Epithelial cell of proximal tubule (primary cell): ENCODE data around the gene AGBL4. TPM values are rescaled to one million over a fixed set of nuclear protein-coding genes. Genes with fewer than 3 reads are reported as not detected.

Source experiments
- DNase-seq: peaks from one replicate; pipeline ENCODE4 v3.0.0-alpha.2; 2011; ENCODE audit warnings: low read depth
- H3K4me3 ChIP-seq: 2 replicates; pipeline ENCODE4 v1.5.1; 2011; ENCODE audit warnings: low read depth, mild to moderate bottlenecking, low read length
- total RNA-seq: library from RNA; depleted of rRNA; stranded (reverse); fragments of >200 nt; gene quantifications from 2 replicates; pipeline ENCODE4 v1.2.3, GENCODE V29; 2015
- TF ChIP-seq, protein P1 (sequence below): conservative IDR thresholded peaks from 2 replicates; pipeline ENCODE4 v1.5.1; 2012; ENCODE audit warnings: low read depth, mild to moderate bottlenecking, low read length

AGBL4 gene
- total RNA-seq, 1 donor from 2014 or later, result not detected

DNA sequence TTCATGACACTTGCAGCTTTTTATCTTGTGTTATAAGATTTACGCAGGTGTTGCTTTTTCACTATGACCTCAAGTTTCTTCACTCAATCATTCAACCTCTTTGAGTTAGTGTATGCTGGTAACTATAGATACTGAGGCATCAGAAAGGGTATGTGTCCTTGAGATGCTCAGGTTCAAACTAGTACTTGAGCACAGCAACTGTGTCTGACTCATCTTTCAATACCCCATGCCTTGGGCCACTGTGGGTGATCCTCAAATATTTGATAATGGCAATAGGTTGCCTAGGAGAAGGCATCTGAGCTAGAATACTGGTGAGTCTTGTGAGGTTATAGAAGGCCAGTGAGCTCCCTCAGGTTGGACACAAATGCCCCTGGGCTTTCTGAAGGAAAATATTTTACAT is 1463.6 kb downstream of the AGBL4 start:
- H3K4me3 ChIP-seq, result no peak overlapping the region
- TF ChIP-seq, protein P1, sequence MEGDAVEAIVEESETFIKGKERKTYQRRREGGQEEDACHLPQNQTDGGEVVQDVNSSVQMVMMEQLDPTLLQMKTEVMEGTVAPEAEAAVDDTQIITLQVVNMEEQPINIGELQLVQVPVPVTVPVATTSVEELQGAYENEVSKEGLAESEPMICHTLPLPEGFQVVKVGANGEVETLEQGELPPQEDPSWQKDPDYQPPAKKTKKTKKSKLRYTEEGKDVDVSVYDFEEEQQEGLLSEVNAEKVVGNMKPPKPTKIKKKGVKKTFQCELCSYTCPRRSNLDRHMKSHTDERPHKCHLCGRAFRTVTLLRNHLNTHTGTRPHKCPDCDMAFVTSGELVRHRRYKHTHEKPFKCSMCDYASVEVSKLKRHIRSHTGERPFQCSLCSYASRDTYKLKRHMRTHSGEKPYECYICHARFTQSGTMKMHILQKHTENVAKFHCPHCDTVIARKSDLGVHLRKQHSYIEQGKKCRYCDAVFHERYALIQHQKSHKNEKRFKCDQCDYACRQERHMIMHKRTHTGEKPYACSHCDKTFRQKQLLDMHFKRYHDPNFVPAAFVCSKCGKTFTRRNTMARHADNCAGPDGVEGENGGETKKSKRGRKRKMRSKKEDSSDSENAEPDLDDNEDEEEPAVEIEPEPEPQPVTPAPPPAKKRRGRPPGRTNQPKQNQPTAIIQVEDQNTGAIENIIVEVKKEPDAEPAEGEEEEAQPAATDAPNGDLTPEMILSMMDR, result no peak
- DNase-seq, result no peak

DNA sequence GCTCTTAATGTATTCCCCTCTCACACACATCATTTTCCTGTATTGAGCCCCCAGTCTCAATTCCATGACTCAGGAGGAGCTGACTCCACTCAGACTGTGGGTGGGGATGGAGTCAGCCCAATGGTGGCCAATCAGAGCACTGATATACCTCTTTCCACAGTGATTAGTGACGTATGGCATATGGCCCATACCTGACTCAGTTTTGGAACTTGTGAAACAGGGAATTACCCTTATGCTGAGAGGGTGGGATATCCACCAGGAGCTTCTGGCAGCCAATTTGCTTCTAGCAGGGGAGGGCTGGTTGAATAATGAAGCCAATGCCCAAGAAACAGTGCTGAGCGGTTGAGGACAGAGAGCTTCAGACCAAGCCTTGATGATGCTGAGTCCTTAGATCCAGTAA is 1465.4 kb downstream of the AGBL4 start:
- no peak overlapping the region for H3K4me3 ChIP-seq
- TF ChIP-seq, protein P1, result no peak
- no peak for DNase-seq

DNA sequence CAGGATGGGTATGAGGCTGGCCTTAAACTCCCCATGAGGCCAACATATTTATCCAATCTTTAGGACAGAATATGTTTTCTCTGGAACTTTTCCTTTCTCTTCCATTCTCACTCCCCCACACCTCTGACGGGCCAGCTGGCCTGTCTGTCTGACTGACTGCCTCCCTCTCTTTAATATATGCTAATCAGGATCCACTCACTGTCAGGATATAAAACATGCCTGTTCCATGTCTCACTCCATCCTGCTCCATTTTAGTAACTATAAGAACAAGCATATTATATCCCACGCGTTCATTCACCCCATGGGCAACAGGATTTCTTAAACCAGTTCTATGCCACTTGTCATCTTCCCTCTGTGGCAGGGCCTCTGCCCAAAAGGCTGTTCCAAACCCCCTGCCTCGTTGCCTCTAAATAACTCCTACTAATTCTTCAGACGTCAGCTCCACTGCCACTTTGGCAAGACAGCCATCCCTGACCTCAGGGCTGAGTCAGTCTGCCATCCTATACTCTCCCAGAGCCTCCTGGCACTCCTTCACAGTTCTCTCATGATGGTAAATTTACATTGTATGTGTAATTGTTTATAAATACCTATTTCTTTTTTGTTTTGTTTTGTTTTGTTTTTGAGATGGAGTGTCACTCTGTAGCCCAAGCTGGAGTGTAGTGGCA is 1467.4 kb downstream of the AGBL4 start:
- TF ChIP-seq, protein P1, result no peak
- H3K4me3 ChIP-seq, result no peak overlapping the region
- no peak for DNase-seq

DNA sequence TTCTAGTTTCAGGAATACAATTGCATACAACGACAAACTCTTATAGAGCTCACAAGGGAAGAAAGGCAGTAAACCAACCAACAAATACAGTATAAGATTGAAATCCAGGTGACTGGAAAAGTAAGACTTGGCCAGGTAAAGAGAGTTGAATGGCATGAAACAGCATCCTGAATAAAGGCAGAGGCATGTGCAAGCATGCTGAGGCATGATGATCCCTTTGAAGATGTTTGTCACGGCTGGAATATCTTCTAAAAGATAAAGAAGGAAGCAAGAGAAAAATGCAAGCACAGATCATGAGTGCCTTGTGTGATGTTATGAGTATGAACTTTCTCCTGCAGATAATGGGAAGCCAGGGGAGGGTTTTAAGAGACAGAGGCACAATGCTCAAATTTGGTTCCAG is 1468.5 kb downstream of the AGBL4 start:
- TF ChIP-seq, protein P1, result no peak
- no peak overlapping the region for H3K4me3 ChIP-seq
- DNase-seq, result no peak

DNA sequence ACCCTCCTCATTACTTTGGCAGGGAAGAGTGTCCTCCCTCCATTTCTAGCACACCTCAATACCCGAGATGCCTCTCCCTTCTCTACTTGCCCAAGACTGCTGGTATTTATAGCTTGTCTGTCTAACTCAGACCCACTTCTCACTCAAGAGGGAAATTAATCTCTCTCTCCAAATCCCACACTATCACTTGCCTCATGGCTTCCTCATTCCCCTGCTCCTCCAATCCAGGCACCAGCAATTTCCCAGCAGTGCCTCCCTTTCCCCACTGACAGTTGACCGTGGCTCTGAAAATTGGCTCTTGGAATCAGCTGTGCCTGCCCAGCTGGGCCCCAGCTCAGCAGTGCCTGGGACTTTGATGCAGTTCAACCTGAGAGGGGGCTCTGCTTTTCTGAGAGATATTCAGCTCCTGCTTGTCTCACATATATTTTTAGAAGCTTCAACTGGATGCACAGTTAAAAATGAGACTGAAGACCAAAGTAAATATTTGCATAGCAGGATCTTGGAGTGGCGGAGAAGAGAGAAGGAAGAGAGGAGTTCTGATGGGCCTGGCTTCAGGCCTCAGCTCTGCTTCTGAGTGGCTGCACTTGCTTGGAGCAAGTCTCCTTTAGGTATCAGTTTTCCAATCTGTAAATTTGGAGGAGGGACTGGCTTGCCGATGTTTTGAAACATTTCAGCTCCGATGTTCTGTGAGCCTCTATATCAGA is 1470.7 kb downstream of the AGBL4 start:
- DNase-seq, result no peak
- TF ChIP-seq, protein P1, result no peak
- no peak overlapping the region for H3K4me3 ChIP-seq

DNA sequence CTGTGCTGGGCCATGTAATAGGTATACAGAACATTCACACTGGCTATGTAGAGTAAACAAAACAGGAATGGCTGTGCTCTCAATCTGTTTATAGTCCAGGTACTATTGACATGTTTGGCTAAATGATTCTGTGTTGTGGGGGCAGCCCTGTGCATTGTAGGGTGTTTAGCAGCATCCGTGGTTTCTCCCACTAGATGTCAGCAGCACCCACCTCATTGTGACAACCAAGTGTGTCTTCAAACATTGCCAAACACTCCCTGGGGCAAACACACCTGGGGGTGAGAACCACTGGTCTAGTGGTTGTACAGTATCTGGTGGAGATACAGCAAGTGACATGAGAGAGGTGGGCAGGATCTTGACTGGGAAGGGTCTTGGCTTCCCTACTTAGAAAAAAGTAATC is 1471.3 kb downstream of the AGBL4 start:
- no peak for DNase-seq
- TF ChIP-seq, protein P1, result peak; percentile 68
- no peak overlapping the region for H3K4me3 ChIP-seq

DNA sequence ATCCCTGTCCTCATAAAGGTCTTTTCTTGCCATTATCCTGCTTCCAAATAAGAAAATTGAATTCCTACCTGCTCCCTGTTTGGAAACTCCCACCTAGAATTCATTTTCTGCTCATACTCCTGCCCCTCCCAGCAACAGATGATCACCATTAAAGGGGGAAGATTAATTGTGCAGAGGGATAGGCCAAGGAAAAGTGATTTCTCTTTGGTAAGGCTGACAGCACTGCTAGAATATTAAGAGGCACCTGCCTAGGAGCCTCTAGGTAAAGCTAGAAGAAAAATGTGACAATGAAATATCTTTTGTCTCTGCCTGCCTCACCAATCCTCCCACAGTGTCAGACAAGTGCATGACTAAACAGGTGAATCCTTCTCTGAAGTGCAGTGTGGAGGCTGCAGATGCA is 1474.8 kb downstream of the AGBL4 start:
- H3K4me3 ChIP-seq, result no peak overlapping the region
- TF ChIP-seq, protein P1, result no peak
- no peak for DNase-seq
